ENCODE results near the gene CDH13. TPM values are rescaled to one million over a fixed set of nuclear protein-coding genes. Genes with fewer than 3 reads are reported as not detected.

Gene CDH13
- total and polyA plus RNA-seq, 2 of the 8 experiments (the other 6 are each of a cell fraction or from before 2014, with no cell fraction given) = 2.3 to 2.4 TPM

- TF ChIP-seq CHD7 (IDR thresholded peaks at IDR 0.05; ENCODE audit: insufficient replicate concordance, low read length) = no peak
- TF ChIP-seq NANOG (IDR thresholded peaks at IDR 0.05; ENCODE audit: insufficient read depth, low read depth, low read length, poor library complexity, severe bottlenecking) = no peak
- no peak for TF ChIP-seq CHD1 (IDR thresholded peaks at IDR 0.05; ENCODE audit: low read depth, low read length)
- no peak for TF ChIP-seq KDM4A (IDR thresholded peaks at IDR 0.05; ENCODE audit: low read depth, low read length, severe bottlenecking)
- no peak for TF ChIP-seq SIRT6 (IDR thresholded peaks at IDR 0.05; ENCODE audit: low read length)
- no peak for TF ChIP-seq EP300 (IDR thresholded peaks at IDR 0.05; ENCODE audit: borderline replicate concordance in 1 of 2, low read depth in 2 of 2, low read length in 2 of 2)
- TF ChIP-seq SP2 (IDR thresholded peaks at IDR 0.05; ENCODE audit: low read length) = no peak
- TF ChIP-seq KDM5A (IDR thresholded peaks at IDR 0.05; ENCODE audit: low read length) = no peak
- no peak for TF ChIP-seq E2F6 (IDR thresholded peaks at IDR 0.05)
- no peak for TF ChIP-seq RXRA (IDR thresholded peaks at IDR 0.05; ENCODE audit: insufficient read depth, low read depth, low read length)
These were observed 366.0 kb downstream of the CDH13 start (continued) for GRCh38 chr16:82992786-82993185.
